HG03108 (cell line): ENCODE measurements around the gene ARHGEF1.
"Not testable (repeated sequence)": the region's sequence is repeated elsewhere in the genome, so short reads cannot be mapped to it uniquely, and the experiment has no call there.

Source experiments
- ATAC-seq: cut with Tn5 transposase; IDR thresholded peaks from one replicate; pipeline ENCODE4 v1.9.1; 2021; ENCODE audit warnings: moderate library complexity; ENCODE audit not compliant: unreplicated experiment

ARHGEF1 gene

DNA sequence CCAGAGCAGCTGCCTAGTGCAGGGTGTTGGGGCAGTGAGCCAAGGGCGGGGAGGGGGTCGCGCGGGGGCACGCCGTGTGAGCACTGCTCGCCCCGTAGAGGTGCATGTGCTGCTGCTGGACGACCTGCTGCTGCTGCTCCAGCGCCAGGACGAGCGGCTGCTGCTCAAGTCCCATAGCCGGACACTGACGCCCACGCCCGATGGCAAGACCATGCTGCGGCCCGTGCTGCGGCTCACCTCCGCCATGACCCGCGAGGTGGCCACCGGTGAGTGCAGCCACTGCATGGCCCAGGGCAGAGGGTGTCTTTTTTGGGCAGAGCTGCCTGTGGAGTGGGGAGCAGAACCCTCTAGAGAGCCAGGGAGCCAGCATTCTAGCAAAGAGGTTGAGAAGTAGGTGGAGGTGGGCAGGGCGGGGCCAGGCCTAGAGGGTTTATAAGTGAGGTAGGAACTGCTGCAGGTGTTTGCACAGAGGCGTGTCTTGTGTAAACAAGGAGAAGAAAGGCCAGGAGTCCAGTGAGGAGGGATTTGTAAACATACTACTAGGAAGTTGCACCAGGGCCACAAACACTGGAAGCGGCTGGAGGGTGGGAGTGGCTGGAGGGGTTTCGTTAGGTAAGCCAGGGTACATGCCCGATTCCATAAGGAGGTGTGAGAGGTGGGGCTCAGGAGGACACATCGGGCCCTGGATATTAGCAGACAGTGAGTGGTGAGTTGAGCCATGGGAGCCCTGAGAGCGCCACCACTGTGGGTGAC is 21.3 kb downstream of the ARHGEF1 start:
- ATAC-seq = no peak

DNA sequence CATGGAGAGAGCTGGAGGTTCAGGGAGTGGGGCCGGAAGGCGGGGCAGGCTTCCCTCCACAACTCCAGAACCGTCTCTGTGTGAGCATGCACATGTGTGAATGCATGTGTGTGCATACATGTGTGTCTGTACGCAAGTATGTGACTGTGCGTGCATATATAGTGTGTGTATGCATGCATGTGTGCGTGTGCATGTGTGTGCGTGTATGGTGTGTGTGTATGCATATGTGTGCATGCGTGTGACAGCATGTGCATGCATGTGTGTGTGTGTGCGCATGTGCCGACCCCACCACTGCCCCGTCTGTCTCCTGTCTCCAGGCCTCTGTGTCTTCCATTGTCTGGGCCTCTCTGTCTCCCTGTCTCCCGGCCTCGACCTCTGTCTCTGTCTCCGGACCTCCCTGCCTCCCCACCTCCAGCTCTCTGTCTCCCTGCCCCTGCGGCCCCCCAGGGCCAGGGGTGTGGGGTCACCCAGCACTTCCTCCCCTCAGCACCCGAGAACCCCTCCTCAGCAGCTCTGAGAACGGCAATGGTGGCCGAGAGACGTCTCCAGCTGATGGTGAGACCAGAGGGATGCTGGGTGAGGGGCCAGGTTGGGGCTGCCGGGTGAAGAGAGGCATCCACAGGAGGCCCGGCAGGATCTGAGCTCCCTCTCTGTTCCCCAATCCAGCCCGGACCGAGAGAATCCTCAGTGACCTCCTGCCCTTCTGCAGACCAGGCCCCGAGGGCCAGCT is 22.5 kb downstream of the ARHGEF1 start:
- ATAC-seq = no peak

DNA sequence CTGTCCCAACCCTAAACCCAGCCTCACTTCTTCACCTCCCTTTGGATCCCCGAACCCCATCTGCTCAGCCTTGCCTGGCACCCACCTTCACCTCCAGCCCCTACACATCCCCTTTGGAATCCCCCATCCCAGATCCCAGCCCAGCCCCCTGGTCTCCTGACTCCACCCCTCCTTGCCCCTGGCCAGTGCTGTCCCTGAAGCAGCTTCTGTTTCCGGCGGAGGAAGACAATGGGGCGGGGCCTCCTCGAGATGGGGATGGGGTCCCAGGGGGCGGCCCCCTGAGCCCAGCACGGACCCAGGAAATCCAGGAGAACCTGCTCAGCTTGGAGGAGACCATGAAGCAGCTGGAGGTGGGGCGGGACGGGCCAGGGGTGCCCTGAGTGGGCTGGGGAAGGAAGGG is 23.3 kb downstream of the ARHGEF1 start:
- no peak for ATAC-seq

DNA sequence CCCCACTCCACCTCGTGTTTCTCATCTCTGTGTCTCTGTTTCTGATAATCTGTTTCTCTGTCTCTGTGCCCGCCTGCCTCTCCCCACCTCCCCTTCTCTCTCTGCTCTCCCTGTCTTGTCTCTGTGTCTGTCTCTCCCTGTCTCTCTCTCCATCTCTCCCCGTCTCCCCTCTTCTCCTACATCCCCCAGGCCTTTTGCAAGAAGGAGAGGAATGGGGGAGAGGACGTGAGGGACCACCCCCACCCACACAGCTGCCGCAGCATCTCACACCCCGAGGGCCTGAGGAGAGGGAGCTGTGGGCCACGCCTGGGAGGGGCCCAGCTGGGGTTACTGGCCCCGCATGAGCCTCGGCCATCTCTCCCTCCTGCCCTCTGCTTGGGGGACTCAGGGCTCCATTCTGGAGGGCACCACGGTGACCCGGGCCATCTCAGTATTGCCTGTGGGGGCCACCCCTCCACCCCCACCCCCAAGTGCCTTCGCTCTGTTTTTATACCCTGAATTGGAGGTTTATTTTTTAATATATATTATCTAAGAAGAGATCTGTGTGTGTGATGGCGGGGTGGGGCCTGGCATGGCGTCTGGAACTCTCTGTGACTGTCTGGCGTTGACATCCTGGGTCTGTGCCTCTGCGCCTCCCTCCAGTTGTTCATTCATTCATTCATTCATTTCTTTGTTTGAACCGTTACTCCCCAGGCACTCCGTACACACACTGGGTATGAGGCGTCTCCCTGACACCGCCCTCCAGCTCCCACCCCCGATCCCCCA is 24.1 kb downstream of the ARHGEF1 start:
- no peak for ATAC-seq

DNA sequence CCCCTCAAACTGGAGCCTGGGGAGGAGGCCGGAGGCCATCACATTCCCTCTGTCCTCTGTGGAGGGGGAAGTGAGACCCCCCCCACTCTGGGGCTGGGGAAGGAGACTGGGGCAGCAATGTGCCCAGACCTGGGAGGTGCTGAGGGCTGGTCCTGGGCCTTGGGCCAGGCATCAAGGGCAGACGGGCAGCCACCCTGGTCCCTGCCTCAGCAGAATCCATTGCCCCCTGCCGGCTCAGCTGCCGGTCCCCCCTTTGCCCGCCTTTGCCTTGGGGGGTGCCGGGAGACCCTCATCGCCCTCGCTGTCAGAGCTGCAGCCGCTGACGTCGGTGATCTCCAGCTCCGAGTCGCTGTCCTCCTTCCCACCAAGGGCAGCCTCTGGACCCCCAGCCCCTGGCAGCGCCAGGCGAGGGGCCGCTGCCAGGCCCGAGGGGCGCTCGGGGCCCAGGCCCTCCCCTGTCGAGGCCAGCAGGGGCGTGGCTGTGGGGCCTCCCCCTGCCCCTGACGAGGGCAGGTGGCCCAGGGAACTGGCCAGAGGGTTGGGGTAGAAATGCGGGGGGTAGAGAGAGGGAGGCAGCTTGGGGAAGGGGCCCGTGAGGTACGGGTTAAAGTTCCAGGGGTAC is 25.1 kb downstream of the ARHGEF1 start:
- no peak for ATAC-seq

DNA sequence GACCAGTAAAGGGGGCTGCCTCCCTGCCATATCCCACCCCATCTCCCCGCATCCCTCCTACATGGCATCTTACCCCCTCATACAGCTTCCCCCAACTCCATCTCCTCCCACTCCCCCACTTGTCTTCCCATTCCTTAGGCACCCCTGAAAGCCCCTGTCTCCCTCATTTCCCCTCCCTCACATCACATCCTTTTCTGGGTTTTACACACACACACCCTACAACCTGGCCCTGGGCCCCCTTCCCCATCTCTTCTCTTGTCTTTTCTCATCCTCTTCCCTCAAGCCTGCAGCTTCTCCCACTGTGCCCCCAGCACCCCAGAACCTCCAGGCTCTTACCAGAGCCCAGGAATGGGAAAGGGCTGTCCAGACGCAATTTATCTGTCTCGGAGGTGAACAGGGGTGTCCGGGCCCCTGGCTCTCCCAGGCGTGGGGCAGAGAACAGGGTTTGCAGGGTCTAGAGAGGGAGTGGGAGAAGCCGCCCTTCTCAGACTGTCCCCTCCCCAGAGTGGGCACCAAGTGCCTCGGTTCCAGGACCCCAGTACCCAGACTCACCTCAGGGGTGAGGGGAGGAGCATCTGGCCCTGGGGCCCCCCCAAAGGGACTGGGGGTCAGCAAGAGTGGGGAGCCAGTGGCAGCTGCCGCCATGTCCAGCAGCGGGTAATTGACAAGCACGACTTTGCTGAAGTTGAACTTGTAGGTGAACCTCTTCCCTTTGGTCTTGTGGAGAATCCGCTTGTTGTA is 25.9 kb downstream of the ARHGEF1 start:
- no peak for ATAC-seq

DNA sequence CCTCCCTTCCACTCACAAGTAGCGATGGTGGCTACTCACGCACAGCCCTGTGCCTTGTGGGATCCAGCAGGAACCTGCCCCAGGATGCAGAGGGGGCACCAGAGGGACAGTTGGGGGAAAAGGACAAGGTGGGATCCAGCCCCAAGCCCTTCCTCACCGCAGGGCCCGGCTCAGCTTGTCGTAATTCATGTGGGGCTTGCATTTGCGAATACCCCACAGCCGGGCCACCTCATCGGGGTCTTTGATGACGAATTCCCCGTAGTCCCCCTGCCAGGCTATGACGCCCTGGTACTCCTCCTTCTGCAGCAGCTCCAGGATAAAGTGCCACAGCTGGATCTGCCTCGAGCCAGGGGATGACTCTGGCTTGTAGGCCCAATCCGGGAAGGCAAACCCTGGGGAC is 26.7 kb downstream of the ARHGEF1 start:
- ATAC-seq = no peak

DNA sequence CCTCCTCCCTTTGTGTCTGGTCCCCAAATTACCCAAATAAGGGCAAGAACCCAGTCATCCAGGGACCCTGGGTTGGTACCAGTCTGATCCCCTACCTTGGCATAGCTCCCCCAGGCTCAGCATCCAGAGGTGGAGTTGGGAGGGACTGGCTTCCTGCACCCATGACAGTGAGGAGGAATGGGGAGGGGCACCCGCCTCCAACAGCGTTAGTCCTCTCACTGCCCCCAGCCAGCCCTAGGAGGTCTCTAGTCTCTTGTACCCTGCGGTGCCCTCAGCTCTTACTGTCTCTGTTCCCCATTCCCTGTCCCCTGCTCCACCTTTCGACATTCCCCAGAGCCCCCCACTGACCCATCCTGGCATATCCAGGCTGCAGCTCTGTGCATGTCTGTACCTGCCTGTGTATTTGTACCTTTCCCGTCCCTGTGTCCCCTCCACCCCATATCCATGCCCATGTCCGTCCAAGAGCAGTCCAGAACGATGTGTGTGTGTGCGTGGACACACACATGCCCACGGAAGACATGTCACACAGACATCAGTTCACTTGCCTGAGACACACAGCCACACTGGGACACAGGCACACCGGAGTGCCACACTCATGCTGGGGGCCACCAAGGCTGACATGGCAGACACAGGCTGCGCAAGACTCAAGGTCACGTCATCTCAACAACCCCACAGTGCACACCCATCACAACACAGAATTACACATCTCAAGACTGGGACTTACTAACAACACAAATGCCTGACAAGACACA is 27.4 kb downstream of the ARHGEF1 start:
- ATAC-seq = no peak

DNA sequence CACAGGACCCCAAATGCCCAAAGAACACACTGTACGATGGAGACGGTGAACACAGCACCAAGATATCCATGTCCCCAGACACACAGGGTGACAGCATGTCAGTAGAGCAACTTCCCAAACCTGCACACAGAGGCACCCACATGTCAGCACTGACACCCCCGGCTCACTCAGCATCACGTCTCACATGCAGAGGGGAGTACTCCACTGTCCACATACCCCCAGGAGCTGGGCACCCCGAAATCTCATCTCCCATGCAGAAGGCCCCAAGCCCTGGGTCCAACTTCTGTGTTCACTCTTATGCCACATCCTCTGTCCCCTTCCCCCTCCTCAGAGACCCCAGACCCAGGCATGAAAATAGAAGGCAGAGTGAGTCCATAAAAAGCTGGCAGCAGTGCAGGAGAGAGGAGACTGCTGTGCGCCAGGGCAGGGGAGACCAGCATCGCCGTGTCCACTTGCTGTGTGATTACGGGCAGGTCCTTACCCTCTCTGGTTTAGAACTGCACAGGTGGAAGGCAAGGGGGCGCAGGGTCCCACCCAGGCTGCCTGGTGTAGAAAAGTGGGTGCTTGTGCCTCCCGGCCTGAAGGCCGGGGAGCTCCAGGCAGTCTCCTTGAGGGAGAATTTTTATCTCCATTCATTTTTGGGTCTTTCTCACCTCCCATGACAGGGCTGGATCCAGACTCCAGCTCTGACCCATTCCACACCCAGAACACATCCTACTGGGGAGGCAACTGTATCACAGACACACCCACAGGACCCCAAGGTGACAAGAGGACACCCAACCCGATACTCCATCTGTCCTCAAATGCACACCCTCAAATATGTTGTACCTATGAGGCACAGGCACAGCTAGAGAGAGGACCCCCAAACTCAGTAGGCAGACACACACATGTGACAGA is 28.3 kb downstream of the ARHGEF1 start:
- no peak for ATAC-seq

DNA sequence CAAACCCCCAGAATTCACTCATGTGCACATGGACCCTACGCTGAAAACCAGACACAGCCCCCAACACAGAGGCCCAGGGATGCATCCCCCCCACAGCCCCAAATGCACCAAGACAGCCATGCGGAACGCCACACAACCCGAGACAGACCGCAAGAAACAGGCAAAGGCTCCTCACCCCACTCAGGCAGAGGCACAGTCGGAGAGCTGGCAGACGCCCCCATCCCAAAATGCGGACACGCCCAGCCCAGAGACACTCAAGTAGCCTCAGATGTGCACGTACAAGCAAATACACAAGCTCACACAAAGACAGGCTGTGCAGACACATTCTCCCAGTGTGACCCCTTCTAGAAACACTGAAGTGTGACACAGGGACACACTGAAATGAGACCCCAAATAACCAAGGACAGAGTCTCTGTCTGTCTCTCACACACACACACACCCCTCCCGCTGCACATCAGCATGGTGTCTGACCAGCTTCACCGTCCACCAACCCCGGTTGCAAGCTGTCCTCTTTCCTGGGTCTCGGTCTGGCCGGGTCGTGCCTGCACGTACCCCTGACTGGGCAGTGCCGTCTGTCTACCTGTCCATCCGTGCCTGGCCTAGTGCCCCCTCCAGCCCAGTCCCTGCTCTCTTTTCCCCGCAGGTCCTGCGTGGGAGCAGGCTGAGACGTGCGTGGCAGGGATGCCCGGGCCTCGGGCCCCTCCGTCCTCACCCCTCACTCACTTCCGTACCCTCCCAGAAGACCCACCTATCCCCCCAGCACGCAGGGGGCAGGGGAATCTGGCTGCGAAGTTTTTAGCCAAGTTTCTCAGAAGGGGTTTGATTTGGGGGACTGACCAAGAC is 29.1 kb downstream of the ARHGEF1 start:
- ATAC-seq = no peak

DNA sequence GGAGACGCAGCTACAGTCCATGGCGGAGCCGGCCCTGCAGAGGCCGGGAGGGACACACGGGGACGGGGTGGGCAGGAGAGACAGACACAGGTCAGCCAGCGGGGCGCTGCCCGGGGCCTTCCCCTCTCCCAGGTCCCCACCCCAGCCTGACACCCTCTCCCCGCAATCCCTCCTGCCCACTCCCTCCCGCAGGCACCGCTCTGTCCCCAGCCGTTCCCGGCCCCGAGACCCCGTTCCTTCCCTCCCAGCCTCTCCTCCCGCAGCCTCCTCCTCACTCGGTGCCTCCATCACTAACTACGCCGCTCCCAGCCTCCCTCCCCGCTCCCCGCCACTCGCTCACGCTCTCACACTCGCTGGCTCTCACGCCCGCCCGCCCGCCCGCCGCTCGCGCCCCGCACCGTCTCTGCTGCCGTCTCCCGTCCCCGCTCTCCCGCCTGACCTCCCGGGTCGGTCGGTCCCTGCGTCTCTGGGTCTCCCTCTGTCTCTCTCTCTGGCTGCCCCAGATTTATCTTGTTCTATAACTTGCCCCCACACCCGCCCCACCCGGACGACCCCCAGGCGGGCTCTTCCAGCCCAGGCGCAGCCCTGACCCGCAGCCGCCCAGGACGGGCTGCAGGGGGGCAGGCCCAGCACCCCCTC is 30.0 kb downstream of the ARHGEF1 start:
- ATAC-seq = no peak

DNA sequence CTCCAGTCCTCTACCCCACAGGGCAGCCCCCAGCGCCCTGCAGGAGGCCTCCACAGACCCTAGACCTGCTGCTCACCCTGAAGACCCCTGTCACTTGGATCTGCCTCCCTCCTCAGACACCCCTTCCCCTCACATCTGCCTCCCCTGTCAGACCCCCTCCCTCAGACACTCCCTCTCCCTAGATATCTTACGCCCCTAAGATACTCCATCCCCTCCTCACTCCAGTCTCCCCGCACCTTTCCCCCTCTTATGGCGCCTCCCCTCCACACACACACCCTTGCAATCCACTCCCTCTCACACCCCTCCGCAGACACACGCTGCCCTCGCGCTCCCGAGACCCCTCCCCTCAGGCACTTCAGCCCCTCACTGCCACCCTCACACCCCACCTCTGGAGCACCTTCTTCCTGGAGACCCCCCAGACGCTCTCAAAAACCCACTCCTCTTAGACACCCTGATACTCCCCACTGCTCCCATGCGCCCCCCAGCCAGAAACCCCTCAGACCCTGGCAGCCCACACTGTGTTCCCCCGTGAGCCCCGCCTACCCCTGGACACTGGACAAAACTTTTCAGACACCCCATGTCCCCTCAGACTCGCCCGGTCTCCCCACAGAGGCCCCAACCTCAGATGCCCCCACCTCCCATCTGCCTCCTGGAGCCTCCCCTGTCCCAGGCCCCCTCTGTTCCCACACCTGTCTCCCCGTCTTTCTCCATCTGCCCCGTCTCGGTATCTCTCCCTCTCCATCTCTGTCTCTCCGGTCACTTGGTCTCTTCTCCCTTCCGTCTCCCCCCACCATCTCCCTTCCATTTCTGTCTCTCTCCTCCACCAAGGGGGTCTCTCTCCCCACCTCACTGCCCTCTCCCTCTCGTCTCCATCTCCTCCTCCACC is 30.8 kb downstream of the ARHGEF1 start:
- no peak for ATAC-seq

DNA sequence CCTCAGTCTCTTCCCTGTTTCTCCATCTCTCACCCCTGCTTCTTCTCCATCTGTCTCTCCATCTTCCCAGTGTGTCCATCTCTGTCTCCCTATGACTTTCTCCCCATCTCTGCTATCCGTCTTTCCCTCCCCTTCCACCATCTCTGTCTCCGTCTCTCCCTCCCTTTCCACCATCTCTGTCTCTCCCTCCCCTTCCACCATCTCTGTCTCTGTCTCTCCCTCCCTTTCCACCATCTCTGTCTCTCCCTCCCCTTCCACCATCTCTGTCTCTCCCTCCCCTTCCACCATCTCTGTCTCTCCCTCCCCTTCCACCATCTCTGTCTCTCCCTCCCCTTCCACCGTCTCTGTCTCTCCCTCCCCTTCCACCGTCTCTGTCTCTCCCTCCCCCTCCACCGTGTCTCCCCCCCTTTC is 31.4 kb downstream of the ARHGEF1 start:
- ATAC-seq = not testable (repeated sequence)

DNA sequence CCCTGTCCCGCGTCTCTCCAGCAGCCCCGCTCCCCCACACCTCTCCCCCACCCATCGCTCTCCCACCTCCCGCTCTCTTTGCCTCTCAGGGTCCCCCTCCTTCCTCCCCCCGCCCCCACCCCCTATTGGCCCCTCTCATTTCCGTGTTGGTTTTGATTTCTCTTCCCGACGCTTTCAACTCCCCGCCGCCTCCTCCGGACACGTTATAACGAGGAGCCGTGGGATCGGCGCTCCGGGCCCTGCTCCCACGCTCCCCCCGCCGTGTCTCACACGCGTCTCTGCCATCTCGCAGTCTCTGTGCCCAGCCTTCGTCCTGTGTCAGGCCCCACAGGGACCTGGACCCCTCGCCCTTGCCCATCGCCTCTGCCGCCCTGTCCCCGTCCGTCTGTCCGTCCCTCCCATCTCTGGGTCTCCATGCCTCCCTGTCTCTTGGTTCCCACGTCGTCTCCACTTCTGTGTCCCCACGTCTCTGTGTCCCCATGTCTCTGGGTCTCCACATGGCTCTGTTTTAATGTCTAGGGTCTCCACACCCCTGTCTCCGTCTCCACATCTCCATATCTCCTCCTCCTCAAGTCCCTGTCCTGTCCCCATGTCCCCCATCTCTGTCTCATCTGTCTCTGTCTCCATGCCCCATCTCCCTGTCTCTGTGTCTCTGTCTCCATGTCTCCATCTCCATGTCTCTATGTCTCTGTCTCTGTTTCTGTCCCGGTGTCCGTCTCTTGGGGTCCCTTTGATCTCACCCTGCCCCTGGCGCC is 32.2 kb downstream of the ARHGEF1 start:
- no peak for ATAC-seq

DNA sequence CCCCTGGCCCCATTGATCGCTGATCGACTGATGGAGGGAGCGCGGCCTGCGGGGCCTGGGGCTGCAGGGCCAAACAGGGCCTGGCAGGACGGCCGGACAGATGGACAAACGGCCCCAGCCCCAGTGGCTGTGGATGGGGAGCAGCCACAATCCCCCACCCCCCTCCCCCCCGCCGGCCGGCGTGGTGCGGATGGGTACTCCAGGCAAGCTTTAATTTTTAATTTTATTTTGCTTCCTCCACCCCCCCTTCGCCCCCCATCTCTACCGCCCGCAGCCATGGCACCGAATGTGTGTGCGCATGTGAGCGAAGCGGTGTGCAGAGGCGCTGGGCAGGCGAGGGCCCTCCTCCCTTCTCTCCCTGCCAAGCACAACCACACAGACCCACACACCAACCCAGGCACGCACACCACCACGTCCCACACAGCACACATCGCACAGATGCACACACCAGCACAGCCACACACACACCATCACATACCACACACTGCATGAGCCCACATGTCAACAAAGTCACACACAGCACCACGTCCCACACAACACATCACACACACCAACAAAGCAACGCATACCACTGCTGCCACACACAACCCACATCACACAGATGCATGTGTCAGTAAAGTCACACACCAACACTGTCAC is 32.9 kb downstream of the ARHGEF1 start:
- no peak for ATAC-seq
